Stimulated activated CD4-positive, alpha-beta T cell treated with anti-CD3 and anti-CD28 coated beads, Interleukin-12 subunit alpha, Interleukin-12 subunit beta, amount 100 ng/mL, for 4 hours (primary cell): ENCODE data around the gene ADARB2.

Experiments
- DNase-seq: peaks from one replicate; pipeline ENCODE4 v3.0.0-alpha.2; 2020

ADARB2 gene

DNA sequence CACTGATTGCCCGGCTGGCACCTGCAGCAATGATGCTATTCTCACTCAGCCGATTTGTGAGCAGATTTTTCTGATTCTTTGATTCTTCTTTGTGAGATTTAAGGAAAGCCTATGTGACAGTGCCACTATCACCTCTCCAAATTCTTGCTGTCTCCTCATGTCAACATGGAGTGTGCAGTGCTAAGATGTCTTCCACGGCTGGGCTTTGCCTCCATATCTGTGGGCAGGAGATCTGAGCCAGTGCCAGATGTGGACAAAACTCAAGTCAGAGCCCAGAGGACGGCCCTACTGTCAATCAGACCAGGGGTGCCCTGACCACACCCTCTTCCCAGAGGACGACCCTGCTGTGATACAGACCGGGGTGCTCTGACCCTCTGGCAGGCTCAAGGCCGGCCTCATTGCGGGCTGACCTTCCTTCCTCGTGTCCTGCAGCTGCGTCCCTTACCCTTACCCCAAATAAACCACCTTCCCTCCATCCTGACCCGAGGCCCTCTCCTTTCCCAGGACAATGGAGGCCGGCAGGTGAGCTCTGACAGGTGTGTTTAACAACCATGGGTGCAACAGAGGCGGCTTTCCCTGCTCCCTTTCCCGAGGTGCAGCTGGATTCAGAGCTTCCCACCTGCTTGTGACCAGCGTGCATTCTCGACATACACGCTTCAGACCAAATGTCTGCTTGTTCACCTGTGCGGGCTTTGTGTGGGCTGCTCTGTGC is 221.4 kb downstream of the ADARB2 start:
- no peak for DNase-seq

DNA sequence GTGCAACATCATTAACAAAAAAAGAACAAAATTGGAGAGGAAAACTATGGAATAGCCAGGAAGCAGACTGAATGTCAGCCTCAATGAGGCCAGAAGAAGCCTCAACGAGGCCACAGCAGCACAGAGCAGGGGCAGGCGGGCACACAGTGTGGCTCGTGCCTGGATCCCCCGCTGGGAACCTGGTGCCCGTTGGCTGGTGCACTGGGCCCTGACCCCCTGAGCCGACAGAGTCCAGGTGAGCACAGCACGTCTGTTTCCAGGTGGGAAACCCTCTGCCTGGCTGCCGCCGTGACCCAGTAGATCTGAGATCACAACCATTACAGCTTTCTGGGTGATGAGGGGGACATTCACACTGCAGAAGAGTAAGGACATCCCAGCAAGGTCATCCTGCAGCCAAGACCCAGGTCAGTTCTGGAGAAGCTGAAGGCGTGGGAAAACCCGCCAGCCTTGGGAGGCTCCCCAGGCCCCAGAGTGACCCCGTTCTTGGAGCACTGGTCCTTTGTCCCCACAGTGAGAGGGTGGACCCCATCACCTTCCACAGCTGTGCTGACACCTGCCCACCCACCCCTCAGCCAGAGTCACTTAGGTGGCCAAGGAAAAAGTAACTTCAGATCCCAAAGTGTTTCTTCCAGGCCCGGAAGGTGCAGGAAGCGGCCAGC is 222.1 kb downstream of the ADARB2 start:
- DNase-seq: no peak

DNA sequence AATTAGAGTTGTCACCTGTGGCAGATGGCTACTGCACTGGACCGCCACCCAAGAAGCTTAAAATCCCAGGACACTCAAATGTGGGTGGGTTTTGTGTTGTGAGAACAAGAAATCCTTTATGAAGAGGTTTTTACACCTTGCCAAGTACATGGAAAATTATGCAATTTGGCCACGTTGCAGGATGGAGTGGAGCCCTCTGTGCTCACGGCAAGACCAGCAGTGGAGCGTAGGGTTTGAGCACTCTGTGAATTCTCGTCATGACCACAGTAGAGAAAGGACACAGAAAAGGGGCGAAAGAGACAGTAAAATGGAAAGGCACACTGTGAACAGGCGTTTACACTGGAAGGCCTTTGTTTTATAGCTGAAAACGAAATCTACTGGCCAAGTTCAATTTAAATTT is 222.6 kb downstream of the ADARB2 start:
- no peak for DNase-seq

DNA sequence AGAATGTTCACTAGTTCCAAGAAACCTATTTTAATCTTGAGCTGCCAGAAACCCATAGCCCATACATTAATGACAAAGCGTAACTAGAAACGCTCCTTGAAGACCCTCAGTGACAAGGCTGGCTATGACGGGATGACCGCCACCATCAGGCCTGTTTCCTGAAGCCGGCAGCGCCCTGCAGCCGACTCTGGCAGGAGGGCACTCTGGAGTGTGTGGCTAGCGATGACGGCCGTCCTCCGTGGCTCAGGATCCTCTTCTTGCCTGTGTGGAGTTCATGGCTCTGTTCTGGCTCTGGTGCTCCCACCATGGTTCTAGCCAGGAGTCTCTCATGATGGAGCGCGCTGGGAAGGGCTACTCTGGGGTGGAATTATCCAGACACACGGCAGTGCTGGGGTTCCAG is 224.1 kb downstream of the ADARB2 start:
- DNase-seq: no peak

DNA sequence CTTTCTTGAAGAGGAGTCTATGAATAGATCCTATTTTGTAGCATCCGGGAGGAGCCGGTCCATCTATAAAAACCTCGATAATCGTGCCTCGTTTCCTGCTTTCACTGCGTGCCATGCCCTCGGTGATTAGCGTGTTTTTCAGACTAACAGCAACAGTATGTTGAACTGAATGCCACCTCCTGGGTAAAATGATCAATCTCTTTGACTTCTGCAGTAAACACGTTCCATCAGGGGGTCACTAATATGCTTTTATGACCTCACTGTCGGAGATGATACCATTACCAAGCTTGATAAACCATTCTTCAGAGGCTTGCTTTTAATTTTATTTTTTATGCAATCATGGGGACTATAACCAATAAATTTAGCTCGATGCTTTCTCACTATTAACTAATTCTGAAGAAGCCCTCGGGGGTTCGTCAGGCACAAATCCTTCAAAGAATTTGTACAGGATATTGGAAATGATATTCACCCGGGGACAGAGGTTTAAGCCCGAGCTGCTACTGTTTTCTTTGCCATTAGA is 228.3 kb downstream of the ADARB2 start:
- no peak for DNase-seq

DNA sequence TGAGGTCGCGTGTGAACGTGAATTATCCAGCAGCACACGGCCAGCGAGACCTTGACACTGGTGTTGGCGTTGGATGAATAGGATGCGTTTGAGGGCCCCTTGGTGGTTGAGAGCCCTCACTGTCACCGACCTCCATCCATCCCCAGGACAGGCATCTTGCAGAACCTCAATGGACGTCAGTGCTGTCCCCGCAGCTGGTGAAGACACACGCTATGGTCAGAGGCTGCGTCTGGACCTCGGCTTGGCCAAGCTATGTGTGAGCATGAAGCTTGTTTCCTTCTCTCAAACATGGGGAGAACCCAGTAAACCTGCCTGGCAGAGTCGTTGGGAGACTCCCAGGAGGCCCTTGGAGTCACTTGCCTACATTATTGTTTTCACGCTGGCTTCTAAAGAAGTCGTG is 229.2 kb downstream of the ADARB2 start:
- no peak for DNase-seq

DNA sequence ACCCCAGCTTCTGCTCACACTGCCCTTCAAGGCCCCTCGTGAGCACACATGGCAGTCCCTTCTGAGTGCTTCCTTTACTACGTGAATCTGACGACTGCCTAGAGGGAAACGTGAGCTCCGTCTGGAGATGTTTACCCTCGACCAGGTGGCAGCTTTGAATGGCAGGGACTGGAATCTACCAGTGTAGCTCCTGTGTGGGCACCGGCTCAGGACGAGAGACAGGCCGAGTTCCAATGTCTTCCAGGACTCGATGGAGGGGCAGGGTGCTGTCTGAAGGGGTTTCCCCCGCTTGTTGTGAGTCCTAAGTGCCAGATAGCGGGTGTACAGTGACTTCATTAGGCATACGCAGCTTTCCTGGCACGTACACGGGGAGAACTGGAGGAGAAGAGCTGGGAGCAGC is 229.9 kb downstream of the ADARB2 start:
- DNase-seq: no peak

DNA sequence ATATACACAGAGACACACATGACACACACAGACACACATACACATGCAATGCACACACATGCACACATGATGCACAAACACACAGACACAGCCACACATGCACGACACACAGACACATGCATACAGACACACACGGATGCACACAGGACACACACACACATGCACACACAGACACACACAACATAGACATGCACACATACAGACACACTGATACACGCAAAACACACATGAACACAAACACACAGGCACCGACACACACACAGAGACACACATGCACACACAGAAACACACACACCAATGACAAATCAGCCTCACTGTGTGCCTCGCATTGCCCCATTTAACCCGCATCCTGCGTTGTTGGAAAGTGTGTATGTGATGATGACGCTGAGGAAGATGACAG is 232.4 kb downstream of the ADARB2 start:
- no peak for DNase-seq

DNA sequence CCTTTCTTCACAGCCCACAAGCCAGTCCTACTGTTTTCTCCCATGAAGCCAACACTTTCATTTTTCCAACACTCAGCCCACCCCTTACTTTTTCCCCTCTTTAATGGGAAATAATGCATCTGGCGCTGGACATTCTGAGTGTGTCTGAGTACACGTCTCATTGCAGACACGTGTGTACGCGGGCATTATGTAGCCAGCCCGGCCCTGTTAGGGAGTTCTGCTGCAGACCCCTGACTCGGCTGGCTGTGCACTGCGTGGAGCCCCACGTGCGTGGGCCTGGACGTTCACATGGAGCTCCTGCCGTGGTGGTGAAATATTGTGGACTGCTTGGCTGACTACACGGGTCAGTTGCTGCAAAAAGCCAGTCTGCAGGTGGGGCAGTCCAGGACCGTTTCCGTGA is 233.0 kb downstream of the ADARB2 start:
- no peak for DNase-seq

DNA sequence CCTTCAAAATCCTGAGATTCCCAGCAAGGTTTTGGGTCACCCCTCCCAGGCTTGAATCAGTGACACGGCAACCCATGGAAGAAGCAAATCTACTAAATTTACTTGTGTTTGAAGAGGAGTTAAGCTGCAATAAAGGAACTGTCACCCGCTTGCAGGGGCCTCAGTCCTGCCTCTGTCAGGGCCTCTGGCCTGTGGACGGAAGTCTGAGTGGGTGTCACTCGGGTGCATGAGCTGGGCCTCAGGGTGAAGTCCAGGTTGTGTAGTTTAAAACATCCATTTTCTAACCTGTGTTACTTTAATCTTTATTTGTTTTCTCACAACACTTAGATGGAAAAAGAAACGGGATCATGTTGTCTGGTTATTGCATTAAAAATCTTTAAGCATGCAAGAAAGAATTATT is 234.9 kb downstream of the ADARB2 start:
- no peak for DNase-seq

DNA sequence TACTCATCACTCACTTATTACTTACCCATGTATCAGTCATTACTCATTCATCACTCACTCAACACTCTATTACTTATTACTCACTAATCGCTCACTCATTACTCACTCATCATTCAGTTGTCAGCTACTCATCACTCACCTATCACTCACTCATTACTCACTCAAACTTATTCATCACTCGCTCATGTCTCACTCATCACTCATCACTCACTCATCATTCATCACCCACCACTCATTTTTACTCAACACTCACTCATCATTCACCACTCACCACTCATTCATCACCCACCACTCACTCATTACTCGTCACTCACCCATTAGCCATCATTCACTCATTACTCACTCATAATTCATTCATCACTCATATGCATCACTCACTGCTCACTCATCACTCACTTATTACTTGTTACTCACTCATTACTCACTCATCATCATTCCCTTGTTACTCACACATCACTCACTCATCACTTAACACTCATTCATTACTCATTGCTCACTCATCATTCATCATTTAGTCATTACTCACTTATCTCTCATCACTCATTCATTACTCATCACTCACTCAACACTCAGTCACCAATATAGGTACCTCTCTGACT is 237.9 kb downstream of the ADARB2 start:
- no peak for DNase-seq

DNA sequence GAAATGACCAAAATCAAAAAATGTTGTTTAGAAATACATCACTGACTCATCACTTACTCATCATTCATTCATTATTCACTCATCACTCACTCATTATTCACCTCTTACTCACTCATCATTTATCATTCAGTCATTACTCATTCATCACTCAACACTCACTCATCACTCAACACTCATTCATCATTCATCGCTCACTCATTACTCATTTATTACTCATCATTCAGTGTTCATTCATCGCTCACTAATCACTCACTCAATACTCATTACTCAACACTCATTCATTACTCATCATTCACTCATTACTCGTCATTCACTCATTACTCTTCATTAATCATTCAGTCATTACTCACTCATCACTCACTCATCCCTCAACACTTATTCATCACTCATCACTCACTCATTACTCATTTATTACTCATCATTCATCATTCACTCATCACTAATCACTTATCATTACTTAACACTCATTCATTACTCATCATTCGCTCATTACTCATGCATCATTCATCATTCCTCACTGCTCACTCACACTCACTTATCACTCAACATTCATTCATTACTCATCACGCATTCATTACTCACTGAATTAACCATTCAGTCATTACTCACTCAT is 238.5 kb downstream of the ADARB2 start:
- no peak for DNase-seq

DNA sequence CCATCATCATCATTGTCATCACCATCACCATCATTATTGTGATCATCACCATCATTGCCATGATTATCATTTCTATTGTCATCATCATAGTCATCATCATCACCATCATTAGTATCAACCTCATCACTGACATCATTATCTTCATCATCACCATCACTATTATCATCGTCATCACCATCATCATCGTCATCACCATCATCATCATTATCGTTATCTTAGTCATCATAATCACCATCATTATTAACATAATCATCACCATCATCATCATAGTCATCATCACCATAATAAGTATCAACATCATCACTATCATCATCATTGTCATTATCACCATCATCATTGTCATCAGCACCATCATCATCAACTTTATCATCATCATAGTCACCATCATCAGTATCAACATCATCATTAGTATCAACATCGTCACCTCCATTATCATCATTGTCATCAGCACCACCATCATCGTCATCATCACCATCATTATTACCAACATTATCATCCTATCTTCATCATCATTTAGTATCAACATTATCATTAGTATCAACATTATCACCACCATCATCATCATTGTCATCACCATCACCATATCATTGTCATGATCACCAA is 241.3 kb downstream of the ADARB2 start:
- no peak for DNase-seq

DNA sequence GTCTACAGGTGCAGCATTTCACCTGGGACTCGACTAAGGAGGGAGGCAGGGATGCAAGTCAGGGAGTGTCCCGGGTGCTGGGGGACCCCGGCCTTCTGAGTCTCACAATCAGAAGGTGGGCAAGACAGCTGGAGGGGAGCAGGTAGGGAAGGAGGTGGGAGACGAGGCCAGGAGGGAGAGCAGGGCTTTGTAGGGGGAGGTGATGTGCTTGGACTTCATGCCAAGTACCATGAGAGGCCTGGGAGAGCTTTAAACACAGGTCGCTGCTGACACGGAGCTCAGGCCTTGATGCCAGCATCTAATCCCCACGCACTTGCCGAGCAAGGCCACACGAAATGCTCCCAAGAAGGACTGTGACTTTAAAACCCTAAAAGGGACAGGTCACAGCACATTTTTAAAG is 244.7 kb downstream of the ADARB2 start:
- no peak for DNase-seq

DNA sequence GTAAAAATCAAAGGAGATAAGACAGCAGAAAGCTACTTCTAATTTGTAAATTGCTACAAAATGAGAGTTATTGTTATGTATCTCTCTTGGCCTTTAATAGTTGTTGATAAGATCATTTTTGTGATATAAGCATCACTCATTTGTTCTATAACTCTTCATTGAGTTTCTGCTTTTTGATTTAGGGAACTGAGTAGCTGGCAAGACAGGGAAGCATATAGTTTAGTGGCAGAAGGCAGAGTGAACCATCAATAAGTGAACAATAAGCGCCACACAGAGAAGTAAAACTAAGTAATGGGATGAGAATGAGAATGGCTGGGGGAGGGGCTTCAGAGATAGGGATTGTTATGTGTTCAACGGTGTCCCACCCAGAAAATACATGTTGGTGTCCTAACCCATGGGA is 245.4 kb downstream of the ADARB2 start:
- DNase-seq: no peak

DNA sequence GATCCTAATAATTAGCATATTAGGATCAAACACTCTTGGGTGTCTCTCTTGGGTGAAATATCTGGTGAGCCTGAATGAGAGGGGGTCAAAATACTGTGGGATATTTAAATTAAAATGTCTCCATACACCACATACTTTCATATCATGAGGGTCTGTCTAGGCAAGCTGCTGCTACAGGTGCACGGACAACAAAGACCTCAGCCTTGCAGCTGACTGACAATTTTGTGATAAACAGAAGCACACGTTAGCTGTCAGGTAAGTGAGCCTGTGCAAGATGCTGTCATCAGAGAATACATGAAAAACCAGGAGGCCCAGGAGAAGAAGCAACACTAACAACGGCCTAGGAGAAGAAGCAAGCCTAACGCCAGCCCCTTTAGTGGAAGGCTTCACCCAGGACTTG is 247.5 kb downstream of the ADARB2 start:
- DNase-seq: no peak

DNA sequence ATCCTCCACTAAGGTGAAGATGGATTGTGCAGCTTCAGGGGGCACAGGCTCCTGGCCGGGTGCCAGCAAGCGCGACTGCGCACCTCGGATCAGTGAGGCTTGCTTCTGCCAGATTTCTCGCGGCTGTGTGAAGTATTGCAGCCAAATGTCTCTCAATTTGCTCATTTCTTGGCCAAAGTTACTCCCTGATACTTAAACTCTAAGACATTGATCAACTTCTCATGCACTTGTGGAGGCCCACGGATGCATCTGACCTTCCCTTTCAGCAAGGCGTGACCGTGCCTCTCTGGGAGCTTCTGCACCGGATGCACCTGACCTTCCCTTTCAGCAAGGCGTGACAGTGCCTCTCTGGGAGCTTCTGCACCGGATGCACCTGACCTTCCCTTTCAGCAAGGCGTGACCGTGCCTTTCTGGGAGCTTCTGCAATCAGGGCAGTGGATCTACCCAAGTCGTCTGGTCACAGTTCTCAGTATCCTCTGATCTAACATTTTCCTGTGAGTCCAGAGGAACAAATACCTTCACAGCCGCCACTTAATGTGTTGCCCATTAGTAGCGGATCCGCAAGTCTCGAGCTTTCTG is 248.3 kb downstream of the ADARB2 start:
- no peak for DNase-seq

DNA sequence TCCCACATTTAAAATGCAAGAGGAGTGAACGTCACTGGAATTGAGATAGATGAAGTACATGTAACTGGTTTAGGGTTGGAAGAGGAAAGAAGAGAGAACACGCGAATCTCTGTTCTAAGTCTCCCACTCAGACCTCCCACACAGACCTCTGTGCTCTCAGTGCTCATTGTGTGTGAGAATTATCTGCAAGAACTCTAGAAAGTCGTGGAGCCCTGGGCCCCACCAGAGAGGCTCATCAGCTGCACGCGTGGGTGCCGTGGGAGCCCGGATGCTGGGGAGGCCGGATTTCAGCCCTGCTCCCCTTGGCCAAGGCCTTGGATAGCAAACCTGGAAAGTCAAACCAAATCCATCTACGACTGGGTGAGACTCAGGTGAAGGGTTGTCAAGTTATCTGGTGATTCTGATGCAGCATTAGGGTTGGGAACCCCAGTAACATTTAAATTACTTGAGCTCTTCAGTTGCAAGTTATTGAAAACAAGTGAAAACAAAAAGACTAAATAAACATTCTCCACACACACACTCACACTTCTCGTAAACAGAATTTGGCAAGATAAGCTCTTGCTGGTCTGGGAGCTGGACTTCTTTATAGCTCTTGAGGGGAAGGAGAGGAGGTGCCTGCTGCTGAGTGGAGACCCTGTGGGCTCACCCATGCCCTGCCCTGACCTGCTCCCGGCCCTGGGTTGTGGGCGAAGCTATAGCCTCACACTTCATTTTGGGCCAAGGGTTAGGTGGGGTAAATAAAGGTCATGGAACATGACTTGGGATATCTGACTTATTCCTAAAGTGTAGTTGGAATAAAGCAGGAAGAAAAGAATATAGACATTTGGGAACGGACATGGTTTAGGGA is 250.3 kb downstream of the ADARB2 start:
- no peak for DNase-seq

DNA sequence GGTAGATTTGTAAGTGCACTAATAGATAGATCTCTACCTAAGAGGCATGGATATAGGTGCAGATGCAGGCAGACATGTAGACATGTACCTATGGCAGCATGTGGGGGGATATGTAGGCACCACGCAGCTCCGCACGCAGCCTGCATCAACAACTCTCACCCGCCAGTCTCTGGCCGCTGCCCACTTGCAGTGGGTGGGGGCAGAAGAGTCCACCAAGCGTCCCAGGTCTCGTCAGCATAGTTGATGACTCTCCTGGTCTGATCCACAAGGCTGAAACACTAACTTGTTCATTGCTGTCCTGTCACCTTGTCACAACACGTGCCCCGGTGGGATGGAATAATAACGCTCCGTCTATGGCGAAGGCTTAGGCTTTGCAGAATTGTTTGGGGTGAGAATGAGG is 252.0 kb downstream of the ADARB2 start:
- DNase-seq: no peak

DNA sequence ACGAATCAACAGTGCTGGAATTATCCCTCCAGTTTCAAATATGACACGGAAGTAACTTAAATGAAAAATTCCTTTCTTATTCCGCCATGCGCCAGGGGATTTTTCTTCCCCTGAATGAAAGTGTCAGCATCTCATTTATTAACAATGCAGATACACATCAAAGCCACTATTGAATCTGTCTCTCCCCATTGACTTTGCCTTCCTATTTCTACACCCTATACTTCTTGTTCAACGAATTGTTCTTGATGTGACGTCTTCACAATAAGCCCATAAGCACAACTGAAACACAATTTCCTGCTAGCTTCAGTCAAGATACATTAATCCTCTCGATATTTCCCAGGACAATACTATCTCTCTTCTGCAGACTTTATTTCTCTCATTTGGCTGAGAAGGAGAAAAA is 253.5 kb downstream of the ADARB2 start:
- DNase-seq: no peak

DNA sequence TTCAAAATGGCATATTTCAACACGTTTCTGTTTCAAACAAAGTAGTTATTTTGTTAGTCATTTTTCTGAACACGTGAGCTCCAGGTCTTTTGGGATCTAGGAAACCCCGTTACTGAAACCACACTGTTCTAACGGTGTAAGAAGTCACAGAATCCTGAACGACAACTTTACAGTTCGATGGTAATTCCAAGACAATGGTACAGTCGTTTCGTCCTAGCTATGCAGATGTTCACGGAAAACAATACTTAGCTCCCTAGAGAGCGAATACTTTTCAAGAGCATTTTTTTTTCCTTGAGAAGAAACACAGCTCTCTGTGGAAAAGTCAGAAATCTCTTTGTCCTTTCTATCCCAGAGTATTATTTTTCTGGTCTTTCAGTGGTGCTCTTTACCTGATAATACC is 254.1 kb downstream of the ADARB2 start:
- no peak for DNase-seq

DNA sequence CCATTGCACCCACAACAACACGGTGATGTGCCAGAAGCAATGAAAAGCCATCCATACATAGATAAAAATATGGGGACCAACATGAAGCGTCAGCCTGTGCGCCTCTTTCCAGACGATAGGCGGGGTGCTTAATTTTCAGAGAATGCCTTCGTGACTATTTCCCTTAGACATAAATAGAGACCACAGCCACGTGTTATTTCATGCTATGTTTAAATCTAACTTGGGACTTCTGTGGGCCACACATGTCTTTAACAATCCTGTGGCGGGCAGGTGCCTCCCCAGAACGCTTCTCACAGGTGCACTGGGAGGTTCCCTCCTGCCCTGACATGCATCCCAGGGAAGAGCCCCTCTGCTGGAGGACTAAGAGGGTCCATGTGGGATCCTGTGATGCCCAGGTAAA is 259.7 kb downstream of the ADARB2 start:
- no peak for DNase-seq
